ENCODE results near the gene TREX2. TPM values are rescaled to one million over a fixed set of nuclear protein-coding genes. Genes with fewer than 3 reads are reported as not detected.

Gene TREX2
- polyA plus RNA-seq, 1 donor from 2014 or later = not detected

DNA sequence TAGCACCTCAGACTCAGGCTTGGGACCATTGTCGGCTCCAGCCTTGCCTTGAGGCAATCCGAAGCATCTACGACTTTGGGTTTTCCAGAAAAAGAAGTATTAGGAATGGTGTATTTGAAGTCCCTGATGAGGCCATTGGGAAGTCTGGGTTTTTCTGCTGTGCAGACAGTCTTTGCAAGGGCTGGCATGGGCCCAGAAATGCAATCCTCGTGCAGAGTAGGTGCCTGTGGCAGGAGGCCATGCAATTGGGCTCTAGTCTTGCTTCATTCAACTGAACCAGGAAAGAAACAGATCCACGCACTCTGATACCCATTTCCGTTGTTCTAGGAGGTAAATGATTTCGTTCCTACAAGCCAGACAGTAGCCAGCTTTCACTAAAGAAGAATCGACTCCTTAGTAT, 22.2 kb downstream of the TREX2 start:
- no peak overlapping the region for H3K27ac ChIP-seq (ENCODE audit: low read length)
- H3K4me2 ChIP-seq (ENCODE audit: low read length) = no peak overlapping the region
- no peak overlapping the region for H2AFZ ChIP-seq (ENCODE audit: low read depth, low read length)
- H3F3A ChIP-seq (ENCODE audit: insufficient read depth, low read length, poor library complexity, severe bottlenecking) = no peaks in the 10 kb centered on the region
- no peaks in the 10 kb centered on the region for H3K27me3 ChIP-seq (ENCODE audit: insufficient read depth, low read depth, low read length)
- no peaks in the 10 kb centered on the region for H3K79me2 ChIP-seq (replicated peaks; ENCODE audit: insufficient read depth, low read length)
- no peaks in the 10 kb centered on the region for H3K36me3 ChIP-seq (ENCODE audit: insufficient read depth, low read length)
- H4K20me1 ChIP-seq (ENCODE audit: insufficient read depth) = no peaks in the 10 kb centered on the region
- H3K9ac ChIP-seq (ENCODE audit: low read length) = no peak overlapping the region
- H3K9me2 ChIP-seq (ENCODE audit: insufficient read depth, low read length) = no peaks in the 10 kb centered on the region
- TF ChIP-seq REST (IDR thresholded peaks at IDR 0.05; ENCODE audit: borderline replicate concordance) = no peak
- TF ChIP-seq EZH2 (IDR thresholded peaks at IDR 0.05; ENCODE audit: borderline replicate concordance, insufficient read depth, low read length, poor library complexity, severe bottlenecking) = no peak
- TF ChIP-seq EP300 (conservative IDR thresholded peaks at IDR 0.05; ENCODE audit: poor library complexity, severe bottlenecking) = no peak
- H3K4me3 ChIP-seq (ENCODE audit: low read length) = no peak overlapping the region
- H3K9me3 ChIP-seq (ENCODE audit: low read length) = no peaks in the 10 kb centered on the region

DNA sequence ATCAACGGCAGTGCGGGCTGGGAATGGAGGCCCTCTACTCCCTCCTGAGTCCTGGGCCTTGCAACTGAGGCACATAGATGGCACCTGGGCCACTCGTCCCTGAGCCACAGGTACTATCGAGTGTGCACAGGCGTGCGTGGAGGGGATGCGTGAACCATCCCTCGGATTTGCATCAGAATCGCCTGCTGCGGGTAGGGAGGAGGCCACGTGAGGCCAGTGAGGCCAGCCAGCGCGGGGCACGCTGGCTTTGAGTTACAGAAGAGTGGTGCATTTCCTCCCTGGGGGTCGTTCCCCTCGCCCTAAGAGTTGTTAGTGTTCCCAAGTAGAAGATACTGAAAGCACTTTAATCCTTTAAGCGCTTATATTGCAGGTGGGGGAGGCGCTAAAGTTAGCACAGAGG, 24.0 kb downstream of the TREX2 start:
- no peaks in the 10 kb centered on the region for H3K79me2 ChIP-seq (replicated peaks; ENCODE audit: insufficient read depth, low read length)
- H2AFZ ChIP-seq (ENCODE audit: low read depth, low read length) = no peak overlapping the region
- no peak overlapping the region for H3K9ac ChIP-seq (ENCODE audit: low read length)
- H4K20me1 ChIP-seq (ENCODE audit: insufficient read depth) = no peaks in the 10 kb centered on the region
- no peaks in the 10 kb centered on the region for H3K36me3 ChIP-seq (ENCODE audit: insufficient read depth, low read length)
- no peaks in the 10 kb centered on the region for H3K27me3 ChIP-seq (ENCODE audit: insufficient read depth, low read depth, low read length)
- no peaks in the 10 kb centered on the region for H3K9me2 ChIP-seq (ENCODE audit: insufficient read depth, low read length)
- H3K4me3 ChIP-seq (ENCODE audit: low read length) = no peak overlapping the region
- TF ChIP-seq RAD21 (conservative IDR thresholded peaks at IDR 0.05) (no peak), EP300 (conservative IDR thresholded peaks at IDR 0.05; ENCODE audit: poor library complexity, severe bottlenecking) (no peak), MXI1 (conservative IDR thresholded peaks at IDR 0.05; ENCODE audit: poor library complexity, severe bottlenecking) (no peak), EZH2 (IDR thresholded peaks at IDR 0.05; ENCODE audit: borderline replicate concordance, insufficient read depth, low read length, poor library complexity, severe bottlenecking) (no peak), SMC3 (conservative IDR thresholded peaks at IDR 0.05; ENCODE audit: poor library complexity) (no peak)
- H3K9me3 ChIP-seq (ENCODE audit: low read length) = no peaks in the 10 kb centered on the region
- no peak overlapping the region for H3K4me2 ChIP-seq (ENCODE audit: low read length)
- no peaks in the 10 kb centered on the region for H3F3A ChIP-seq (ENCODE audit: insufficient read depth, low read length, poor library complexity, severe bottlenecking)
- H3K27ac ChIP-seq (ENCODE audit: low read length) = no peak overlapping the region

DNA sequence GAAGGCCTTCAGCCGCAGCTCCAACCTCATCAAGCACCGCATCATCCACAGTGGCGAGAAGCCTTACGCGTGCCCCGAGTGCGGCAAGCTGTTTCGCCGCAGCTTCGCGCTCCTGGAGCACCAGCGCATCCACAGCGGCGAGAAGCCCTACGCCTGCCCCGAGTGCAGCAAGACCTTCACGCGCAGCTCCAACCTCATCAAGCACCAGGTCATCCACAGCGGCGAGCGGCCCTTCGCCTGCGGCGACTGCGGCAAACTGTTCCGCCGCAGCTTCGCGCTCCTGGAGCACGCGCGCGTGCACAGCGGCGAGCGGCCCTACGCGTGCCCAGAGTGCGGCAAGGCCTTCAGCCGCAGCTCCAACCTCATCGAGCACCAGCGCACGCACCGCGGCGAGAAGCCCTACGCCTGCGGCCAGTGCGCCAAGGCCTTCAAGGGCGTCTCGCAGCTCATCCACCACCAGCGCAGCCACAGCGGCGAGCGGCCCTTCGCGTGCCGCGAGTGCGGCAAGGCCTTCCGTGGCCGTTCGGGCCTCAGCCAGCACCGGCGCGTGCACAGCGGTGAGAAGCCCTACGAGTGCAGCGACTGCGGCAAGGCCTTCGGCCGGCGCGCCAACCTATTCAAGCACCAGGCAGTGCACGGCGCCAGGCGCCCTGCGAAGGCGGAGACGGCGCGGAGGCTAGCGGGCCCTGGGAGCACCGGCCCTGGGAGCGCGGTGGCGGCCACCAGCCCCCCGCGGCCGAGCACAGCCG, 24.8 kb downstream of the TREX2 start:
- Histone ChIP-seq H3K27me3 (ENCODE audit: insufficient read depth, low read depth, low read length) (no peaks in the 10 kb centered on the region), H3K9me3 (ENCODE audit: low read length) (no peaks in the 10 kb centered on the region), H3K4me2 (ENCODE audit: low read length) (no peak overlapping the region), H3K27ac (ENCODE audit: low read length) (no peak overlapping the region), H2AFZ (ENCODE audit: low read depth, low read length) (no peak overlapping the region), H3K4me3 (ENCODE audit: low read length) (no peak overlapping the region), H3F3A (ENCODE audit: insufficient read depth, low read length, poor library complexity, severe bottlenecking) (no peaks in the 10 kb centered on the region), H3K9me2 (ENCODE audit: insufficient read depth, low read length) (no peaks in the 10 kb centered on the region), H3K36me3 (ENCODE audit: insufficient read depth, low read length) (no peaks in the 10 kb centered on the region), H3K9ac (ENCODE audit: low read length) (no peak overlapping the region), H4K20me1 (ENCODE audit: insufficient read depth) (no peaks in the 10 kb centered on the region), H3K79me2 (replicated peaks; ENCODE audit: insufficient read depth, low read length) (no peaks in the 10 kb centered on the region)
- TF ChIP-seq SMC3 (conservative IDR thresholded peaks at IDR 0.05; ENCODE audit: poor library complexity) = no peak
- no peak for TF ChIP-seq EP300 (conservative IDR thresholded peaks at IDR 0.05; ENCODE audit: poor library complexity, severe bottlenecking)
- TF ChIP-seq REST (IDR thresholded peaks at IDR 0.05; ENCODE audit: borderline replicate concordance) = no peak
- TF ChIP-seq EZH2 (IDR thresholded peaks at IDR 0.05; ENCODE audit: borderline replicate concordance, insufficient read depth, low read length, poor library complexity, severe bottlenecking) = no peak
- no peak for TF ChIP-seq TAF1 (IDR thresholded peaks at IDR 0.05; ENCODE audit: low read depth)
- TF ChIP-seq MXI1 (conservative IDR thresholded peaks at IDR 0.05; ENCODE audit: poor library complexity, severe bottlenecking) = no peak
- no peak for TF ChIP-seq POLR2AphosphoS5 (IDR thresholded peaks at IDR 0.05)
- TF ChIP-seq, protein P1, sequence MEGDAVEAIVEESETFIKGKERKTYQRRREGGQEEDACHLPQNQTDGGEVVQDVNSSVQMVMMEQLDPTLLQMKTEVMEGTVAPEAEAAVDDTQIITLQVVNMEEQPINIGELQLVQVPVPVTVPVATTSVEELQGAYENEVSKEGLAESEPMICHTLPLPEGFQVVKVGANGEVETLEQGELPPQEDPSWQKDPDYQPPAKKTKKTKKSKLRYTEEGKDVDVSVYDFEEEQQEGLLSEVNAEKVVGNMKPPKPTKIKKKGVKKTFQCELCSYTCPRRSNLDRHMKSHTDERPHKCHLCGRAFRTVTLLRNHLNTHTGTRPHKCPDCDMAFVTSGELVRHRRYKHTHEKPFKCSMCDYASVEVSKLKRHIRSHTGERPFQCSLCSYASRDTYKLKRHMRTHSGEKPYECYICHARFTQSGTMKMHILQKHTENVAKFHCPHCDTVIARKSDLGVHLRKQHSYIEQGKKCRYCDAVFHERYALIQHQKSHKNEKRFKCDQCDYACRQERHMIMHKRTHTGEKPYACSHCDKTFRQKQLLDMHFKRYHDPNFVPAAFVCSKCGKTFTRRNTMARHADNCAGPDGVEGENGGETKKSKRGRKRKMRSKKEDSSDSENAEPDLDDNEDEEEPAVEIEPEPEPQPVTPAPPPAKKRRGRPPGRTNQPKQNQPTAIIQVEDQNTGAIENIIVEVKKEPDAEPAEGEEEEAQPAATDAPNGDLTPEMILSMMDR (IDR thresholded peaks at IDR 0.05; ENCODE audit: poor library complexity, severe bottlenecking) = no peak
- no peak for TF ChIP-seq RAD21 (conservative IDR thresholded peaks at IDR 0.05)
